ACHN (cell line): ENCODE measurements around the gene EP300.
"Not testable (repeated sequence)": the region's sequence is repeated elsewhere in the genome, so short reads cannot be mapped to it uniquely, and the experiment has no call there.

Source experiments
- DNase-seq: peaks from one replicate; pipeline ENCODE4 v3.0.0-alpha.2; 2015
- in situ Hi-C: cut with HindIII; loops from 2 replicates; pipeline ENCODE4 v1.10.0; 2017; ENCODE audit warnings: low sequenced_read_pairs, low pct_ligation_motif_present, low pct_unique_long_range_greater_than_20kb

EP300 gene

DNA sequence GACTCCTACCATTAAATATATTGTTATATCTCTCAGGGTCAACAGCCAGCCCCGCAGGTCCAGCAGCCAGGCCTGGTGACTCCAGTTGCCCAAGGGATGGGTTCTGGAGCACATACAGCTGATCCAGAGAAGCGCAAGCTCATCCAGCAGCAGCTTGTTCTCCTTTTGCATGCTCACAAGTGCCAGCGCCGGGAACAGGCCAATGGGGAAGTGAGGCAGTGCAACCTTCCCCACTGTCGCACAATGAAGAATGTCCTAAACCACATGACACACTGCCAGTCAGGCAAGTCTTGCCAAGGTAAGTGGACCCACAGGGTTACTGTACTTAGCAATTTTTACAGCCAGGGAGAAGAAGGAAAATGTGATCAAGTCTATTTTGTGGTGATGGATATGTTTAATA, 35.1 kb downstream of the EP300 start:
- in situ Hi-C loops = no loop called here
- DNase-seq = no peak

DNA sequence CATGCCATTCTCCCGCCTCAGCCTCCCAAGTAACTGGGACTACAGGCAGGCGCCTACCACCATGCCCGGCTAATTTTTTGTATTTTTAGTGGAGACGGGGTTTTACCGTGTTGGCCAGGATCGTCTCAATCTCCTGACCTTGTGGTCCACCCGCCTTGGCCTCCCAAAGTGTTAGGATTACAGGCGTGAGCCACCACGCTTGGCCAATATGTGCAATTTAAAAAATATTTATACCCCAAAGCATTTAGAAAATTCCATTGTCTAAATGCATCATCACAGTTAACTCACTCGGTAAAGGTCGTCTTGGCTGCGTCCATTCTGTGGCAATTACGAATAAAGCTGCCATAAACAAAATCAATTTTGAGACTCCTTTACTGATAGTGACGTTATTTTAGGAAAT, 36.2 kb downstream of the EP300 start:
- DNase-seq = no peak
- in situ Hi-C loops = no loop called here

GRCh38 chr22:41132550-41132949, 40.2 kb downstream of the EP300 start:
- in situ Hi-C loops = no loop called here
- DNase-seq = no peak

DNA sequence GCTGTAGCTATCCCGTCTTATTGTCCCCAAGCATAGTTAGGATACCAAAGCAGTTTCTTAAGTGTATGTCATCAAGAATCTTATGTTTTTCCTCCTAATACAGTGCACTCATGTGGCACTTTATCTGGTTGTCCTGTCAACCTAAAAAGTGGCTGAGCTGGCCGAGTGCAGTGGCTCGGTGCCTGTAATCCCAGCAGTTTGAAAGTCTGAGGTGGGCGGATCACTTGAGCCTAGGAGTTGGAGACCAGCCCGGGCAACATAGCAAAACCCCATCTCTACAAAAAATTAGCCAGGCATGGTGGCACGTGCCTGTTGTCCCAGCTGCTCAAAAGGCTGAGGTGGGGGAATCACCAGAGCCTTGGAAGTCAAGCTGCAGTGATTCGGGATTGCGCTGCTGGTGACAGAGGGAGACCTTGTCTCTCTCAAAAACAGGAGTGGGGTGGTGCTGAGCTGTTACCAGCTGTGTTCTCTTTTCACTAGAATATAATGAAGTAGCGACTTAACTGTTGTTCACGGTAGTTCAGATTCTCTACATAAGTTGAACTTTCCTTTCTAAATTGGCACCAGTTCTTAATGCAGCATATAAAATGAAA, 48.1 kb downstream of the EP300 start:
- in situ Hi-C loops = no loop called here
- DNase-seq = no peak

- peak; percentile 55 for DNase-seq
- in situ Hi-C loops = not testable (repeated sequence)
These were observed 53.5 kb downstream of the EP300 start for GRCh38 chr22:41145921-41146320.

DNA sequence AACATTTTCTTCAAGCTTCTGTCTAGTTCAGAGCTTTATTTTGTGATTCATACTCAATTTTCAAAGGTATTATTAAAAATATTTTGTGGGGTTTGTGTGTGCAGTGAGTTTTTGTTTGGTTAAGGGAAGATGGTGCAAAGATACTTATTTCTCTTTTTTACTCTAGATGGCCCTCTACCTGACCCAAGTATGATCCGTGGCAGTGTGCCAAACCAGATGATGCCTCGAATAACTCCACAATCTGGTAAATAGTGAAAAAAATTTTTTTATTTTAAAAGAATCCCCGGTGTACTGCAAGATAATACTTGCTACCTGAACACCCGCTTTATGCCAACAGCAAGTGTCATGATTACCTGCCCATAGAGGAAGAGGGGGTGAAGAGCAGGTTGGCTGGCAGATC, 54.2 kb downstream of the EP300 start:
- no peak for DNase-seq
- in situ Hi-C loops = no loop called here

DNA sequence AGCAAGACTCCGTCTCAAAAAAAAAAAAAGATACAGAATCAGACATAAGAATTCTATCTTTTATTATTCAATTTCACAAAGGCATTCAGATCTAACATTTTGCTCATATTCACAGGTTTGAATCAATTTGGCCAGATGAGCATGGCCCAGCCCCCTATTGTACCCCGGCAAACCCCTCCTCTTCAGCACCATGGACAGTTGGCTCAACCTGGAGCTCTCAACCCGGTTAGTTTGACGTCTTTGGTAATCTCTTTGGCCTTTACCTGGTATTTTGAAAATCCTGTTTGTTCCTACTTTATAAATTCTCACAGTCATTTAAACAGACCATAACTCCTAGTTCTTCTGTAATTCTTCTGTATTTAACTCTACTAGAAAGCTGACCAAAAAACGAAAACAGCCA, 55.3 kb downstream of the EP300 start:
- DNase-seq = no peak
- in situ Hi-C loops = no loop called here

DNA sequence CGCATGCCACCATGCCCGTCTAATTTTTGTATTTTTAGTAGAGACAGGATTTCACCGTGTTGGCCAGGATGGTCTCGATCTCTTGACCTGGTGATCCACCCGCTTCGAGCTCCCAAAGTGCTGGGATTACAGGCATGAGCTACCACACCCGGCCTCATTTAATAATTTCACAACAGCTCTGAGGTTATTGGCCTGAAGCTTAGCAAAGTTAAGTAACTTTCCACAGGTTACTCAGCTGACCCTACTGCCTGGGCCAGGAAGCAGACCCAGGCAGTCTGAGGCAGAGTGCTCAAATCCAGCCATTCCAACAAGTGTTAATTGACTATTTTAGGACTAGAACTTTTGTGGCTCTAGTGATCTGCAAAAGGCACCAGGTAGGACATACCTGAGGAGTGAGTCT, 60.5 kb downstream of the EP300 start:
- DNase-seq = no peak
- in situ Hi-C loops = no loop called here

DNA sequence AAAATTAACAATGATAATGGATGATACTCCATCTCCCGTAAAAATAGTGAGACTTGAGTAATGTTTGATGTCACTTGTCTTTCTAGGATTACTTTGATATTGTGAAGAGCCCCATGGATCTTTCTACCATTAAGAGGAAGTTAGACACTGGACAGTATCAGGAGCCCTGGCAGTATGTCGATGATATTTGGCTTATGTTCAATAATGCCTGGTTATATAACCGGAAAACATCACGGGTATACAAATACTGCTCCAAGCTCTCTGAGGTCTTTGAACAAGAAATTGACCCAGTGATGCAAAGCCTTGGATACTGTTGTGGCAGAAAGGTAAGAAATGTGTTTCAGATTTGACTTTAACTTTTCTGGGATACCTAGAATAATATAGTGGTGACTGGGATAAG, 64.7 kb downstream of the EP300 start:
- DNase-seq = no peak
- in situ Hi-C loops = no loop called here

GRCh38 chr22:41169157-41169556, 76.8 kb downstream of the EP300 start:
- DNase-seq = no peak
- in situ Hi-C loops = no loop called here

DNA sequence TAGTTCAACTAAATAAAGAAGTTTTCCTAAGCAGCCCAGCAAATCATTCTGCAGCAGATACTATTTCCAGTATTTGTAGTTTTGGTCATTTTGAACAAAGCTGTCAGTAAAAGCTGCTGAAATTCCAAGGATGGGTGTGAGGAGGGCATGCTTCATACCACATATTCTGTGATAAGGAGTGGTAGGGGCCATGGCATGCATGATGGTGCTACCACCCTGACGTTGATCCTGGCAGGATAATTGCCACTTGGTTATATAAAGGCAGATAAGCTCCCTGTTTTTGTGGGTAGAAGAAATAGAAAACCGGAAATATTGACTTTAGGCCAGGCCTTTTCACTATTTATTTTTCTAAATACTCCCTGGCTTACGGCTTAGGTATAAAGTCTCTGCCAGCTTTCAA, 79.6 kb downstream of the EP300 start:
- in situ Hi-C loops = no loop called here

DNA sequence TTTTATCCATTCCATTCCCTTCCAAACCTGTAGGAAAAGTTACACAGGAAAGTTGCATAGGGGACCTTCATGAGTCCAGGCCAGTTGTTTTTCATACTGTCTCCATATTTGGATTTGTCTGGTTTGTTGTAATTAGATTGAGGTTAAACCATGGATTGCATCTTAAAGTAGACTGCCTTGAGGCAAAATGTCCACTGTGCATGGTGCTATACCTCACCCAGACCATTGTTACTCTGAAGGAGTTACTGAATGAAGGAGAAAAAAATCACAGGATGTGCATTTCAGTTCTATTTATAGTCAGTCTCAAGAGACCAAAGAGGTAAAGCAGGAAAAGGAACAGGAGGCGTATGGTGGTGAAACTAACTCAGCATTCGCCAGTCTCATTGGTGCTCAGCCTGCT, 83.2 kb downstream of the EP300 start:
- in situ Hi-C loops = no loop called here
- no peak for DNase-seq

More for the DNA sequence above, 79.6 kb downstream of the EP300 start:
- DNase-seq = no peak

GRCh38 chr22:41177040-41177621, 84.7 kb downstream of the EP300 start:
- in situ Hi-C loops = no loop called here
- DNase-seq = no peak

- DNase-seq = no peak
- in situ Hi-C loops = no loop called here
These were observed 85.4 kb downstream of the EP300 start for GRCh38 chr22:41177622-41178424.

DNA sequence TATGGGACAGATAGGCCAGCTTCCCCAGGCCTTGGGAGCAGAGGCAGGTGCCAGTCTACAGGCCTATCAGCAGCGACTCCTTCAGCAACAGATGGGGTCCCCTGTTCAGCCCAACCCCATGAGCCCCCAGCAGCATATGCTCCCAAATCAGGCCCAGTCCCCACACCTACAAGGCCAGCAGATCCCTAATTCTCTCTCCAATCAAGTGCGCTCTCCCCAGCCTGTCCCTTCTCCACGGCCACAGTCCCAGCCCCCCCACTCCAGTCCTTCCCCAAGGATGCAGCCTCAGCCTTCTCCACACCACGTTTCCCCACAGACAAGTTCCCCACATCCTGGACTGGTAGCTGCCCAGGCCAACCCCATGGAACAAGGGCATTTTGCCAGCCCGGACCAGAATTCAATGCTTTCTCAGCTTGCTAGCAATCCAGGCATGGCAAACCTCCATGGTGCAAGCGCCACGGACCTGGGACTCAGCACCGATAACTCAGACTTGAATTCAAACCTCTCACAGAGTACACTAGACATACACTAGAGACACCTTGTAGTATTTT, 86.1 kb downstream of the EP300 start:
- in situ Hi-C loops = no loop called here
- no peak for DNase-seq

- DNase-seq, in situ Hi-C loops: not testable (repeated sequence)
These were observed 88.0 kb downstream of the EP300 start for GRCh38 chr22:41180362-41180761.

GRCh38 chr22:41180926-41181325, 88.5 kb downstream of the EP300 start:
- in situ Hi-C loops = no loop called here
- DNase-seq = no peak

- DNase-seq = peak; percentile 52
- in situ Hi-C loops = no loop called here
These were observed 89.2 kb downstream of the EP300 start for GRCh38 chr22:41181349-41182241.

DNA sequence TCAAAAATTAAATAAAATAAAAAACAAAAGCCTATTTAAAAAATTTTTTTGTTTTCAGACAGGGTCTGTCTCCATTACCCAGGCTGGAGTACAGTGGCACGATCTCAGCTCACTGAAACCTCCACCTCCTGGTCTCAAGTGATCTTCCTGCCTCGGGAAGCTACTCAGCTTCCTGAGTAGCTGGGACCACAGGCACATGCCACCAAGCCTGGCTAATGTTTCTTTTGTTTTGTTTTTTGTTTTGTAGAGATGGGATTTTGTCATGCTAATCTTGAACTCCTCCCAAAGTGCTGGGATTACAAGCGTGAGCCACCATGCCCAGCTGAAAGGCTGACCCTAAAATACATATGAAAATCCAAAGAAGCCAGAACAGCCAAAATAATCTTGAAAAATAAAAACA, 92.3 kb downstream of the EP300 start:
- in situ Hi-C loops = no loop called here
- DNase-seq = no peak
